WTC11 (cell line): ENCODE data around the gene EXOSC5. TPM values are rescaled to one million over a fixed set of nuclear protein-coding genes. Genes with fewer than 3 reads are reported as not detected.

Experiments used
- total RNA-seq: library from RNA; stranded (reverse); gene quantifications from 3 replicates; pipeline ENCODE4 v1.2.3, GENCODE V29; 2021

Gene EXOSC5
- total RNA-seq, 1 experiment from 2014 or later = 56.4 TPM

Other genes starting within 250 kb of the EXOSC5 start
- gene CYP2S1, start 204.1 kb downstream of the EXOSC5 start, total RNA-seq = 173 to 191 TPM (median 188 TPM) in 3 replicates
- gene AXL, start 178.1 kb downstream of the EXOSC5 start, total RNA-seq = 25.0 to 27.3 TPM (median 27.0 TPM) in 3 replicates
- 246 to 282 TPM (median 257 TPM) in 3 replicates for gene HNRNPUL1, start 133.0 kb downstream of the EXOSC5 start, total RNA-seq
- 29.7 to 31.4 TPM (median 30.8 TPM) in 3 replicates for gene CCDC97, start 87.2 kb downstream of the EXOSC5 start, total RNA-seq
- gene TGFB1, start 43.4 kb downstream of the EXOSC5 start, total RNA-seq = 10.4 to 11.8 TPM (median 11.0 TPM) in 3 replicates
- 4.5 to 6.3 TPM (median 4.7 TPM) in 3 replicates for gene B9D2, start 33.2 kb downstream of the EXOSC5 start, total RNA-seq
- 5.3 to 6.0 TPM (median 5.3 TPM) in 3 replicates for gene TMEM91, start 20.8 kb downstream of the EXOSC5 start, total RNA-seq
- 18.8 to 34.8 TPM (median 32.6 TPM) in 3 replicates for gene BCKDHA, start 459 bp upstream of the EXOSC5 start, total RNA-seq
- gene B3GNT8, start 30.0 kb upstream of the EXOSC5 start, total RNA-seq = 0.96 to 2.3 TPM (median 1.2 TPM) in 3 replicates
- gene DMAC2, start 42.6 kb upstream of the EXOSC5 start, total RNA-seq = 77.6 to 85.6 TPM (median 82.6 TPM) in 3 replicates
- 0.24 TPM in 1 of 3 replicates, not detected in the others for gene ERICH4, start 45.8 kb upstream of the EXOSC5 start, total RNA-seq
- 0.35 to 0.55 TPM in 2 of 3 replicates, not detected in the other for gene CEACAM21, start 178.8 kb upstream of the EXOSC5 start, total RNA-seq
- not detected in 3 replicates for gene CEACAM4, start 229.7 kb upstream of the EXOSC5 start, total RNA-seq